Right renal pelvis (tissue), 4 donors: ENCODE measurements around the gene ZBTB34. TPM values are rescaled to one million over a fixed set of nuclear protein-coding genes. Genes with fewer than 3 reads are reported as not detected.
A peak's percentile ranks its signal among the peaks of the same experiment; 100 is the strongest.
"Not testable (repeated sequence)": the region's sequence is repeated elsewhere in the genome, so short reads cannot be mapped to it uniquely, and the experiment has no call there.

Experiments
- DNase-seq, 4 donors: peaks; one replicate each; pipeline ENCODE4 v3.0.0-alpha.2; 2013; ENCODE audit warnings: low read depth in 4 of 4, low spot score in 3 of 4, missing footprints in 1 of 4
- polyA plus RNA-seq, 4 donors: library from polyadenylated mRNA; unstranded; fragments of 120-200 nt; gene quantifications; one replicate each; pipeline ENCODE4 v1.2.1, GENCODE V29; 2013; ENCODE audit not compliant: insufficient read length in 4 of 4

Gene ZBTB34
- 10 to 100 TPM; 18.6 to 24.8 (median 23.3) TPM for polyA plus RNA-seq

GRCh38 chr9:126860077-126860756 lies at the start of gene ZBTB34:
TSS of gene ZBTB34 (plus strand) at chr9:126860639. CDS start at chr9:126879400, 18,761 bp downstream.
- DNase-seq, result peak in 3 of 4 donors; percentile 33 to 63 (median 40)

- no peak for DNase-seq
These were observed 47.4 kb upstream of the ZBTB34 start for GRCh38 chr9:126813072-126813471.

- DNase-seq, result no peak
These were observed 46.3 kb upstream of the ZBTB34 start for GRCh38 chr9:126814091-126814490.

GRCh38 chr9:126817615-126818014 lies 42.8 kb upstream of the ZBTB34 start:
- DNase-seq, result not testable (repeated sequence)

DNA sequence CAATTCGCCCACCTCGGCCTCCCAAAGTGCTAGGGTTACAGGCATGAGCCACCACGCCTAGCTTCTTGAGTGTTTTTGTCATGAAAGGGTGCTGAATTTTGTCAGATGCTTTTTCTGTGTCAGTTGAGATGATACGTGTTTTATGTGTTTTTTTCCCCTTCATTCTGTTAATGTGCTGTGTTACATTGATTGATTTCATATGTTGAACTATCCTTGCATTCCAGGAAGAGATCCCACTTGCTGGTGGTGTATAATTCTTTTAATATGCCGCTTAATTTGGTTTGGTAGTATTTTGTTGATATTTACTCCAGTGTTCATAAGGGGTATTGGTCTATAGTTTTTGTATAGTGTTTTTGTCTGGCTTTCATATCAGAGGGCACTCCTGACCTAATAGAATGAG lies 42.0 kb upstream of the ZBTB34 start:
- no peak for DNase-seq

- DNase-seq, result no peak
These were observed 41.0 kb upstream of the ZBTB34 start for GRCh38 chr9:126819482-126819881.

DNA sequence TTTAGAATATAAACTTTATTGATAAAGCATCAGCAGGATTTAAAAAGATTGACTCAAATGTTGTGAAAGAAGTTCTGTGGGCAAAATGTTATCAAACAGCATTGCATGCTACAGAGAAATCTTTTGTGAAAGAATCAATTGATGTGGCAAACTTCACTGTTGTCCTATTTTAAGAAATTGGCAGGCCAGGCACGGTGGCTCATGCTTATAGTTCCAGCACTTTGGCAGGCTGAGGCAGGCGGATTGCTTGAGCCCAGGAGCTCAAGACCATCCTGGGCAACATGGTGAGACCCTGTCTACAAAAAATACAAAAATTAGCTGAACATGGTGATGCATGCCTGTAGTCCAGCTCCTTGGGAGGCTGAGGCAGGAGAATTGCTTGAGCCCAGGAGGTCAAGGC lies 38.2 kb upstream of the ZBTB34 start:
- no peak for DNase-seq

- no peak for DNase-seq
These were observed 37.6 kb upstream of the ZBTB34 start for GRCh38 chr9:126822873-126823272.

DNA sequence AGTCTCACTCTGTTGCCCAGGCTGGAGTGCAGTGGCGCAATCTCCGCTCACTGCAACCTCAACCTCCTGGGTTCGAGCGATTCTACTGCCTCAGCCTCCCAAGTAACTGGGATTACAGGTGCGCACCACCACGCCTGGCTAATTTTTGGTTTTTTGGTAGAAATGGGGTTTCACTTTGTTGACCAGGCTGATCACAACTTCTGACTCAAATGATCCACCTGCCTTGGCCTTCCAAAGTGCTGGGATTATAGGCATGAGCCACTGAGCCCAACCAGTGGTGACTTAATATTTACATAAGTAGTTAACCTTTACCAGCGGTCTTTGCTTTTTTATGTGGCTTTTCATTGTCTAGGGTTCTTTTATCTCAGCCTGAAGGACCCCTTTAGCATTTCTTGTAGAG lies 36.4 kb upstream of the ZBTB34 start:
- DNase-seq, result not testable (repeated sequence)

GRCh38 chr9:126827227-126827626 lies 33.2 kb upstream of the ZBTB34 start:
- no peak for DNase-seq

DNA sequence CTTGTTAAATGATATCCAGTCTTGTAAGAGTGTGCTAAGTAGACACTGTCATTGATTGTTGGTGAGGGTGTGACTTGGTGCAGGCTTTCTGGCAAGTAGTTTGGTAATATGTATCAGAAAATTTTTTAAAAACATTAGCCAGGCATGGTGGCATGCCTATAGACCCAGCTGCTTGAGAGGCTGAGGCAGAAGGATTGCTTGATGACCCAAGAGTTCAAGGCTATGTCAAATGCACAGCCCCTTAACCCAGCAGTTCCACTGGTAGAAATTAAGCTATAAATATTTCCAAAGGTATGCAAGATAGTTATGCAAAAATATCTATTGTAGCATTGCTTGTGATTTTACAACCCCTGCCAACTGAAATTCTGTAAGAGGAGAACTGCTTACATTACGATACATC lies 31.4 kb upstream of the ZBTB34 start:
- DNase-seq, result no peak

DNA sequence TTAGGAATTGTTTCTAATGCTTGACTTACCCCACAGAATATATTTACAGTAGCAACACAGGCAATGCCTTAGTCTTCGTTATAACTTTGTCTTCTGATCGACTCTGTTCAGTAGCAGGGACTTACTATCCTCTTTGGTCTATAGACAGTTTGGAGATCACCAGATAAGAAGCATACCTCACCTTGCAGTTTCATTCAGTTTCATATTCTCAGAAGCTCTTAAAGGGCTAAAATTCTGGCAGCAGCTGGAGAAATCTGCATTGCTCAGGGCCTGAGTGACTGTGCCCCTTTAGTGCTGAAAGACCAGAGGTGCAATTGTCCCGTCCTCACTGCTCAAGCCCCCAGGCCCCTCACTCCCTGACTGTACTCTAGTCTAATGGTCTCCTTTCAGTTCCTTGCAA lies 29.6 kb upstream of the ZBTB34 start:
- no peak for DNase-seq

DNA sequence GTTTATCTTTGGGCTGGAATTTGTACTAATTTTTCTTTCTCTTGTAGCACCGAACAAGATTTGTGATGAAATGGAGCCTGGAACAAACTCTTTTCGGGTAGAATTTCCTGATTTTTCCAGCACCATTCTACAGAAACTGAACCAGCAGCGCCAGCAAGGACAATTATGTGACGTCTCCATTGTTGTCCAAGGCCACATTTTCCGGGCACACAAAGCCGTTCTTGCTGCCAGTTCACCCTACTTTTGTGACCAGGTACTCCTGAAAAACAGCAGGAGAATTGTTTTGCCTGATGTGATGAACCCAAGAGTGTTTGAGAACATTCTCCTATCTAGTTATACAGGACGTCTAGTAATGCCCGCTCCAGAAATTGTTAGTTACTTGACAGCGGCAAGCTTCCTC lies 28.0 kb upstream of the ZBTB34 start:
- no peak for DNase-seq

- DNase-seq, result no peak
These were observed 27.4 kb upstream of the ZBTB34 start for GRCh38 chr9:126833020-126833419.

GRCh38 chr9:126833710-126834345 lies 26.6 kb upstream of the ZBTB34 start:
- no peak for DNase-seq

GRCh38 chr9:126834672-126835071 lies 25.8 kb upstream of the ZBTB34 start:
- DNase-seq, result no peak

DNA sequence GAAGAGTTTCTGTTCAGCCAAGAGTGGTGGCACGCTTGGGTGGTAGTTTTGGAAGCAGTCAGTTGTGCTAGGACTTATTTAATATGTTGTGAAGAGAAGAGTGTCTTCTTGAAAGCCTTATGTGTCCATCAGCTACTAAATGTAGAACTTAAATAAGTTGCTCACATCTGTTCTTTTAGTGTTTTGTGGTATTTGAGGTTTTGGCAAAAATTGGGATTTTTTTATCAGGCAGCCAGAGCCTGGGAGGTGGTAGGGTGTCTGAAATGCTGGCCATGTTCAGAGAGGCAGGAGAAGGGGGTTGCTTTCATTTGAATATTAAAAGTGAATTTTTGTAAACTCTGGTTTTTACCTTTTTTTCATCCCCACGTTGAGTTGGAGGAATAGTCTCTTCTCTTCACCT lies 24.2 kb upstream of the ZBTB34 start:
- no peak for DNase-seq

GRCh38 chr9:126838055-126838811 lies 22.2 kb upstream of the ZBTB34 start:
- no peak for DNase-seq

- no peak for DNase-seq
These were observed 21.5 kb upstream of the ZBTB34 start for GRCh38 chr9:126838895-126839294.

- DNase-seq, result no peak
These were observed 21.1 kb upstream of the ZBTB34 start for GRCh38 chr9:126839301-126839700.

DNA sequence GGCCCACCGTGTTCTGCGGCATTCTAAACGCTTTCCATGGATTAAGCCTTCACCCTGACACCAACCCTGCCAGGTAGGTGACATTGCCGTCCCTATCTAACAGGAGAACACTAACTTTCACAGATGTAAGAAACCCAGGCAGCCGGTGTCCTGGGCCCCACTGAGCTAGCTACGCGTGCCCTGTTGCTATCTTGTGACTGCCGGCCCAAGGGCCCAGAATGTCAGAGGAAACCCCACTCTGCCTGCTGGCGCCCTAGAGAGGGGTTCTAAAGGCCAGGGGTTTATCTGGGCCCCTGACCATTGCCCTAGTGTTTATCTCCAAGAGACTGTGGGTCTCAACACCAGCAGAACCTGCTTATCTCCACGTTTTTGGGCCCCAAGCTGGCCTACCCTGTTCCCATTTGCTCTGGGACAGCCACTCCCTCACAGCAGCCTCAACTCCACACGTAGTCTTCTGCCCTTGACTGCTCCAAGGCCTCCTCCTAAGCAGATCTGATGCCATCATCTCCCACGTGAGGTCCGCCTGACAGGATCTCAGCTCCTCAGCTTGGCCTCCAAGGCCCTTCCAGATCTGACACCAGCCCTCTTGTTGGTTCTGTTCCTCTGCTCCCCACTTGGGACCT lies 18.1 kb upstream of the ZBTB34 start:
- no peak for DNase-seq
